ENCODE results near the gene IL23R. TPM values are rescaled to one million over a fixed set of nuclear protein-coding genes. Genes with fewer than 3 reads are reported as not detected.

IL23R gene
- total and polyA plus RNA-seq, 2 experiments from 2014 or later, result not detected

DNA sequence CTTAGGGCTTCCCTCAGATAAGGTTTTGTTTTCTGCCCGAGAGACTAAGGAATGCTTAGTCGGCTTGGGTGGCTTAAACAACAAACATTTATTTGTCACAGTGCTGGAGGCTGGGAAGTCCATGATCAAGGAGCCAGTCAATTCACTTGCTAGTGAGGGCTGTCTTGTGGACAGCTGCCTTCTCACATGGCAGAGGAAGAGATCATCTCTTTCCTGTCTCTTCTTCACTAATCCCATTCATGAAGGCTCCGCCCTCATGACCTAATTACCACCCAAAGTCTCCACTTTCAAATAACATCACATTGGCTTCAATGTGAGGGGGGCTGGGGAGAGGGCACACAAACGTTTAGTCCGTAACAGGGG, 90.9 kb downstream of the IL23R start:
- Histone ChIP-seq H3K27ac (no peak overlapping the region), H3K4me1 (ENCODE audit: low read depth) (no peaks in the 10 kb centered on the region), H3K4me3 (no peak overlapping the region), H3K9me3 (ENCODE audit: low read depth) (no peaks in the 10 kb centered on the region), H3K27me3 (no peaks in the 10 kb centered on the region), H3K36me3 (no peaks in the 10 kb centered on the region)
- no peak for DNase-seq (ENCODE audit: low read depth in 1 of 2, low spot score in 1 of 2)
- TF ChIP-seq, protein P1, sequence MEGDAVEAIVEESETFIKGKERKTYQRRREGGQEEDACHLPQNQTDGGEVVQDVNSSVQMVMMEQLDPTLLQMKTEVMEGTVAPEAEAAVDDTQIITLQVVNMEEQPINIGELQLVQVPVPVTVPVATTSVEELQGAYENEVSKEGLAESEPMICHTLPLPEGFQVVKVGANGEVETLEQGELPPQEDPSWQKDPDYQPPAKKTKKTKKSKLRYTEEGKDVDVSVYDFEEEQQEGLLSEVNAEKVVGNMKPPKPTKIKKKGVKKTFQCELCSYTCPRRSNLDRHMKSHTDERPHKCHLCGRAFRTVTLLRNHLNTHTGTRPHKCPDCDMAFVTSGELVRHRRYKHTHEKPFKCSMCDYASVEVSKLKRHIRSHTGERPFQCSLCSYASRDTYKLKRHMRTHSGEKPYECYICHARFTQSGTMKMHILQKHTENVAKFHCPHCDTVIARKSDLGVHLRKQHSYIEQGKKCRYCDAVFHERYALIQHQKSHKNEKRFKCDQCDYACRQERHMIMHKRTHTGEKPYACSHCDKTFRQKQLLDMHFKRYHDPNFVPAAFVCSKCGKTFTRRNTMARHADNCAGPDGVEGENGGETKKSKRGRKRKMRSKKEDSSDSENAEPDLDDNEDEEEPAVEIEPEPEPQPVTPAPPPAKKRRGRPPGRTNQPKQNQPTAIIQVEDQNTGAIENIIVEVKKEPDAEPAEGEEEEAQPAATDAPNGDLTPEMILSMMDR (IDR thresholded peaks at IDR 0.05; ENCODE audit: low read depth, low read length), result no peak

DNA sequence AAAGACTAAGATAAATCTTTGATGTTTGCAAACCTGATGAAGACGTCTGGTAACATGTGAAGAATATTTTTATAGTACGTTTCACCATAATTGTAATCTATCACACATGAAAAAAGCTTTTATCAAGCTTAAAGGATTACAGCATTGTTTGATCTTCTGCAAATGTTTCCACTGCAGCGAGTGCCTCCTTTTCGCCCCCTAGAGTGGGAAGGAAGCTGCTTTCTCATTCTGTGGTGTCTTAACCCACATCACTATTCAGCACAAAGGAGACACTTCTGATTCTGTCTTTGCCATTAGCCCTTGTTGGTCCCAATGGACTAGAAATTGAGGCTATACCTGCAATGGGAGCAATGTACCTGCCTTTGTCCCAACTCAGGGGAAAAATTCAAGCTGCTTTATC, 95.4 kb downstream of the IL23R start:
- peak in 1 of 2 donors; percentile 5 for DNase-seq (ENCODE audit: low read depth in 1 of 2, low spot score in 1 of 2)
- H3K36me3 ChIP-seq, result no peaks in the 10 kb centered on the region
- TF ChIP-seq, protein P1 (IDR thresholded peaks at IDR 0.05; ENCODE audit: low read depth, low read length), result peak; percentile 39
- H3K27ac ChIP-seq, result no peak overlapping the region
- no peaks in the 10 kb centered on the region for H3K27me3 ChIP-seq
- H3K9me3 ChIP-seq (ENCODE audit: low read depth), result no peaks in the 10 kb centered on the region
- no peaks in the 10 kb centered on the region for H3K4me1 ChIP-seq (ENCODE audit: low read depth)
- no peak overlapping the region for H3K4me3 ChIP-seq

DNA sequence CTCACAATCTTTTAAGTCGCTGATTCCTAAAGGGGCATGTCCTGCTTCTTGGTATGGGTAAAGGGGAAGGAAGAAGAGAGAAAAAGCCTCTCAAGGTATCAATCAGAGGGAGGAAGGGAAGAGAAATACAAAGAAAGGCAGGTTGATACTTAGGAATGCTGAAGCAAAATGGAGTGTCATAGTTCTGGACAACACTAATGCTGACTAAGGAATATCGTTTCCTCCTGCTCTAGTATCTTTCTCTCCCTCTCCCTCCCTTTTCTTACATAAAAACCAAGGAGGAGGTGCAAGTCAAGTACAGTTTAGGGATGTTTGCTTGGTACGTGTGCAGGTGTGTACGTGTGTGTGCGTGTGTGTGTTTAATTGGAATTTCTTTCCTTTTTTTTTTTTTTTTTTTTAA, 96.5 kb downstream of the IL23R start:
- no peaks in the 10 kb centered on the region for H3K4me1 ChIP-seq (ENCODE audit: low read depth)
- no peaks in the 10 kb centered on the region for H3K27me3 ChIP-seq
- no peak for DNase-seq (ENCODE audit: low read depth in 1 of 2, low spot score in 1 of 2)
- TF ChIP-seq, protein P1 (IDR thresholded peaks at IDR 0.05; ENCODE audit: low read depth, low read length), result no peak
- no peak overlapping the region for H3K27ac ChIP-seq
- no peaks in the 10 kb centered on the region for H3K36me3 ChIP-seq
- no peak overlapping the region for H3K4me3 ChIP-seq
- no peaks in the 10 kb centered on the region for H3K9me3 ChIP-seq (ENCODE audit: low read depth)

DNA sequence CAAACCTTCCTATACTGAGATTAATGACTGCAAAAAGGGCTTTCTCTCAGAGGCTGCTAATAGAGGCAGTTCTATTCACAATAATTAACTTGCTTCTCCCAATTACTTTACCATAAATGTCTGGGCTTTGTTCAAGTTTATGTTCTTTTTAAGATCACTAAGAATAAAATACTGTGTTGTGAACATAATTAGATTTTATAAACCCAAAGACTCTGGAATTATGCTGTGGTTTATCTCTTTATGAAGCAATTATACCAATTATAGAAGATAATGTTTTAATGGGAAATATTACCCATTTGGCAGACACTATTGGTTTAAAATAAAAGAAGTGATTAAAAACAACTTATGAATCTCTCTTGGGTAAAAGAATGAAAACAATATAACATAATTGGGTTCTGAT, 97.9 kb downstream of the IL23R start:
- H3K36me3 ChIP-seq, result no peaks in the 10 kb centered on the region
- DNase-seq (ENCODE audit: low read depth in 1 of 2, low spot score in 1 of 2), result no peak
- no peaks in the 10 kb centered on the region for H3K4me1 ChIP-seq (ENCODE audit: low read depth)
- no peak overlapping the region for H3K27ac ChIP-seq
- no peak overlapping the region for H3K4me3 ChIP-seq
- H3K9me3 ChIP-seq (ENCODE audit: low read depth), result no peaks in the 10 kb centered on the region
- TF ChIP-seq, protein P1 (IDR thresholded peaks at IDR 0.05; ENCODE audit: low read depth, low read length), result no peak
- H3K27me3 ChIP-seq, result no peaks in the 10 kb centered on the region

DNA sequence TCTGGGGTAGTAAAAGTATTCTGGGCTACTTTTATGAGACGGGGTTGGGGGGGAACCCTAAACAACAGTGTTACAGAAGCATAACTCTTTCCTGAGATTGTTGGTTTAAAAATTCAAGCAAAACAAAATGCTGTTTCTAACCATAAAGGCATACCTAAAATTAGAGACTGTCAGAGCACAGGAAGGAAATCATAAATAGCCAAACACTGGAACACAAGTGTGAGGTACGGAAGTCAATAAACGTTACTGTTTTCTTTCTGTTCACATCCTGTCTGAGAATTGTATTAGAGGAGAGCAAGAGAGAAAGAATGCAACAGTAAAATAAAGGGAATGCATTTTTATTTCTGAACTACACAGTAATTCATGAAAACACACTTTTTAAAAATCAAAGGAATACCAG, 98.6 kb downstream of the IL23R start:
- Histone ChIP-seq H3K27me3 (no peaks in the 10 kb centered on the region), H3K9me3 (ENCODE audit: low read depth) (no peaks in the 10 kb centered on the region), H3K4me1 (ENCODE audit: low read depth) (no peaks in the 10 kb centered on the region), H3K27ac (no peak overlapping the region), H3K4me3 (no peak overlapping the region), H3K36me3 (no peaks in the 10 kb centered on the region)
- DNase-seq (ENCODE audit: low read depth in 1 of 2, low spot score in 1 of 2), result no peak
- TF ChIP-seq, protein P1 (IDR thresholded peaks at IDR 0.05; ENCODE audit: low read depth, low read length), result no peak

DNA sequence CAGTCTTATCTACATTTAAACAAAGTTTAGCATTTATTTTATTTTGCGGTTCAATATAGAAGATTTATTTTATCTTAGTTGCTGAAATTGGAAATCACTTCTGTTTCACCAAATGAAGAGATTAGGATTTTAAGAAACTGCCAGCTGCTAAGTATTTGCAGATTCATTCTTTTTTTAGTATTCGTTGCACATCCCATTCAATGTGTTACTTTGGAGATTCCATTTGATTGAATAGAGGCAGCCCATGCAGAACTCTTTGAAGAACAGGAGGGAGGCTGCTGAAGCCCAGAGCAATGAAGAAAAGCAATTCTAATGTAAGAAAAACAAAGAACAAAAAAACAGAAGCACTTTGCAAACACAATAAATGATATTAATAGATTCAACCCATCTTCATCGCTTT, 102.8 kb downstream of the IL23R start:
- DNase-seq (ENCODE audit: low read depth in 1 of 2, low spot score in 1 of 2), result no peak
- TF ChIP-seq, protein P1 (IDR thresholded peaks at IDR 0.05; ENCODE audit: low read depth, low read length), result no peak

More for the DNA sequence above, 102.8 kb downstream of the IL23R start:
- H3K4me1 ChIP-seq (ENCODE audit: low read depth), result no peaks in the 10 kb centered on the region
- H3K4me3 ChIP-seq, result no peak overlapping the region
- no peak overlapping the region for H3K27ac ChIP-seq
- no peaks in the 10 kb centered on the region for H3K36me3 ChIP-seq
- no peaks in the 10 kb centered on the region for H3K9me3 ChIP-seq (ENCODE audit: low read depth)
- peaks cover 4% of the 10 kb centered on the region for H3K27me3 ChIP-seq

Measured in cardiac muscle cell (in vitro differentiated cells and primary cell).